GM19438 (cell line): ENCODE measurements around the gene CERKL.

Experiments
- ATAC-seq: cut with Tn5 transposase; IDR thresholded peaks from one replicate; pipeline ENCODE4 v1.9.1; 2021; ENCODE audit warnings: low read depth; ENCODE audit not compliant: unreplicated experiment

Gene CERKL

GRCh38 chr2:181628590-181629585 is 28.0 kb downstream of the CERKL start:
- no peak for ATAC-seq

- ATAC-seq, result no peak
These were observed 29.4 kb downstream of the CERKL start for GRCh38 chr2:181627545-181627944.

GRCh38 chr2:181626671-181627070 is 30.2 kb downstream of the CERKL start:
- no peak for ATAC-seq

- no peak for ATAC-seq
These were observed 33.7 kb downstream of the CERKL start for GRCh38 chr2:181623159-181623558.

GRCh38 chr2:181621779-181622490 is 35.0 kb downstream of the CERKL start:
- ATAC-seq, result no peak

- no peak for ATAC-seq
These were observed 37.4 kb downstream of the CERKL start for GRCh38 chr2:181619516-181619915.

- no peak for ATAC-seq
These were observed 40.2 kb downstream of the CERKL start for GRCh38 chr2:181616715-181617114.

GRCh38 chr2:181614874-181615638 is 41.8 kb downstream of the CERKL start:
- no peak for ATAC-seq

- no peak for ATAC-seq
These were observed 43.7 kb downstream of the CERKL start for GRCh38 chr2:181613241-181613640.

GRCh38 chr2:181607629-181608590 is 49.0 kb downstream of the CERKL start:
- no peak for ATAC-seq

- no peak for ATAC-seq
These were observed 50.7 kb downstream of the CERKL start for GRCh38 chr2:181605889-181606837.

GRCh38 chr2:181602017-181602416 is 54.9 kb downstream of the CERKL start:
- ATAC-seq, result no peak

- no peak for ATAC-seq
These were observed 60.3 kb downstream of the CERKL start for GRCh38 chr2:181596556-181596955.

- no peak for ATAC-seq
These were observed 62.6 kb downstream of the CERKL start for GRCh38 chr2:181594322-181594721.

- ATAC-seq, result no peak
These were observed 67.1 kb downstream of the CERKL start for GRCh38 chr2:181589779-181590178.

- ATAC-seq, result no peak
These were observed 68.4 kb downstream of the CERKL start for GRCh38 chr2:181588546-181588945.

- ATAC-seq, result peak; percentile 97
These were observed 70.3 kb downstream of the CERKL start for GRCh38 chr2:181586569-181587081.

GRCh38 chr2:181585732-181586131 is 71.2 kb downstream of the CERKL start:
- no peak for ATAC-seq
